ENCODE results near the gene SDSL. TPM values are rescaled to one million over a fixed set of nuclear protein-coding genes. Genes with fewer than 3 reads are reported as not detected.

Gene SDSL
- total RNA-seq, 1 experiment from 2014 or later, result 19.9 TPM

GRCh38 chr12:113470871-113471618, 48.9 kb downstream of the SDSL start:
- Mint-ChIP-seq H3K36me3 (ENCODE audit: insufficient read depth, unreplicated experiment) (no peaks in the 10 kb centered on the region), H3K27me3 (ENCODE audit: unreplicated experiment) (peaks cover 97% of the 10 kb centered on the region), H3K9me3 (ENCODE audit: low read depth, unreplicated experiment) (no peaks in the 10 kb centered on the region), H3K4me1 (ENCODE audit: low read depth, unreplicated experiment) (peaks cover 10% of the 10 kb centered on the region), H3K4me3 (ENCODE audit: low read depth, unreplicated experiment) (no peak overlapping the region), H3K27ac (ENCODE audit: unreplicated experiment) (no peak overlapping the region)
- no peak for DNase-seq
- TF ChIP-seq, protein P1, sequence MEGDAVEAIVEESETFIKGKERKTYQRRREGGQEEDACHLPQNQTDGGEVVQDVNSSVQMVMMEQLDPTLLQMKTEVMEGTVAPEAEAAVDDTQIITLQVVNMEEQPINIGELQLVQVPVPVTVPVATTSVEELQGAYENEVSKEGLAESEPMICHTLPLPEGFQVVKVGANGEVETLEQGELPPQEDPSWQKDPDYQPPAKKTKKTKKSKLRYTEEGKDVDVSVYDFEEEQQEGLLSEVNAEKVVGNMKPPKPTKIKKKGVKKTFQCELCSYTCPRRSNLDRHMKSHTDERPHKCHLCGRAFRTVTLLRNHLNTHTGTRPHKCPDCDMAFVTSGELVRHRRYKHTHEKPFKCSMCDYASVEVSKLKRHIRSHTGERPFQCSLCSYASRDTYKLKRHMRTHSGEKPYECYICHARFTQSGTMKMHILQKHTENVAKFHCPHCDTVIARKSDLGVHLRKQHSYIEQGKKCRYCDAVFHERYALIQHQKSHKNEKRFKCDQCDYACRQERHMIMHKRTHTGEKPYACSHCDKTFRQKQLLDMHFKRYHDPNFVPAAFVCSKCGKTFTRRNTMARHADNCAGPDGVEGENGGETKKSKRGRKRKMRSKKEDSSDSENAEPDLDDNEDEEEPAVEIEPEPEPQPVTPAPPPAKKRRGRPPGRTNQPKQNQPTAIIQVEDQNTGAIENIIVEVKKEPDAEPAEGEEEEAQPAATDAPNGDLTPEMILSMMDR (IDR thresholded peaks at IDR 0.05; ENCODE audit: unreplicated experiment), result no peak
- intact Hi-C loops (cut with micrococcal nuclease; ENCODE audit: unreplicated experiment), result no loop called here
- CTCF ChIA-PET, result no interaction called here
- BruUV-seq (replicated peaks), result no TSS peak

DNA sequence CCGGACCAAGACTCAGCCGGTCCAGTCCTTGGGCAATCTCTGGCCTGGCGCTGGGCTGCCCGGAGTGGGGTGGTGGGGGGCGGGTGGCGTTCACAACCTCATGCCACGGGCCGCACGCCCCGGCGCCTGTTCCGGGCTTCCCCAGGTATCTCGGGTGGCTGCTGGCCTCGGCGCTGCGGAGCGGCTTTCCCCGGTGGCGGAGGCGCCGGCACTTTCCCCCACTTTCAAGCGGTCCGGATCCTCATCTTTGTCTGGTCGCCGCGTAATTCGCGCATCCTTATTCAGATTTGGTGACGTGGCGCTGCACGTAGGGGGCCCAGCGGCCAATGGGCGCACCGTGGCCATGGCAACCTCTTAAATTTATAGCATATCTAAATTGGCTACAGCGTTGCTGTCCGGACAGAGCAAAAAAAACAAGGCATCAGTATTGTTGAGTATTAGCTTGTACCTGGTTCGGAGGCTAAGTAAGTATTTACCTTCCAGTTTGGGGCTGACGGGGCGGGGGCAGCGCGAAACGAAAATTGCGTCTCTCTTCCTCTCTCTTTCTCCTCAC, 49.5 kb downstream of the SDSL start, which contains the start of gene LHX5:
Gene LHX5, minus strand, starts transcription at position 253 of the 553 bp plus-strand sequence. CDS start 373 bp downstream, outside the sequence.
- no peak for DNase-seq
- Mint-ChIP-seq H3K4me3 (ENCODE audit: low read depth, unreplicated experiment) (no peak within 1 kb of the TSS), H3K9me3 (ENCODE audit: low read depth, unreplicated experiment) (no peaks in the 10 kb centered on the region), H3K4me1 (ENCODE audit: low read depth, unreplicated experiment) (peaks cover 3% of the 10 kb centered on the region), H3K27me3 (ENCODE audit: unreplicated experiment) (peaks cover 90% of the 10 kb centered on the region), H3K36me3 (ENCODE audit: insufficient read depth, unreplicated experiment) (no peaks in the 10 kb centered on the region), H3K27ac (ENCODE audit: unreplicated experiment) (no peak within 1 kb of the TSS)
- BruUV-seq (replicated peaks), result no TSS peak
- CTCF ChIA-PET, result no interaction called here
- TF ChIP-seq, protein P1 (IDR thresholded peaks at IDR 0.05; ENCODE audit: unreplicated experiment), result no peak
- intact Hi-C loops (cut with micrococcal nuclease; ENCODE audit: unreplicated experiment), result no loop called here

DNA sequence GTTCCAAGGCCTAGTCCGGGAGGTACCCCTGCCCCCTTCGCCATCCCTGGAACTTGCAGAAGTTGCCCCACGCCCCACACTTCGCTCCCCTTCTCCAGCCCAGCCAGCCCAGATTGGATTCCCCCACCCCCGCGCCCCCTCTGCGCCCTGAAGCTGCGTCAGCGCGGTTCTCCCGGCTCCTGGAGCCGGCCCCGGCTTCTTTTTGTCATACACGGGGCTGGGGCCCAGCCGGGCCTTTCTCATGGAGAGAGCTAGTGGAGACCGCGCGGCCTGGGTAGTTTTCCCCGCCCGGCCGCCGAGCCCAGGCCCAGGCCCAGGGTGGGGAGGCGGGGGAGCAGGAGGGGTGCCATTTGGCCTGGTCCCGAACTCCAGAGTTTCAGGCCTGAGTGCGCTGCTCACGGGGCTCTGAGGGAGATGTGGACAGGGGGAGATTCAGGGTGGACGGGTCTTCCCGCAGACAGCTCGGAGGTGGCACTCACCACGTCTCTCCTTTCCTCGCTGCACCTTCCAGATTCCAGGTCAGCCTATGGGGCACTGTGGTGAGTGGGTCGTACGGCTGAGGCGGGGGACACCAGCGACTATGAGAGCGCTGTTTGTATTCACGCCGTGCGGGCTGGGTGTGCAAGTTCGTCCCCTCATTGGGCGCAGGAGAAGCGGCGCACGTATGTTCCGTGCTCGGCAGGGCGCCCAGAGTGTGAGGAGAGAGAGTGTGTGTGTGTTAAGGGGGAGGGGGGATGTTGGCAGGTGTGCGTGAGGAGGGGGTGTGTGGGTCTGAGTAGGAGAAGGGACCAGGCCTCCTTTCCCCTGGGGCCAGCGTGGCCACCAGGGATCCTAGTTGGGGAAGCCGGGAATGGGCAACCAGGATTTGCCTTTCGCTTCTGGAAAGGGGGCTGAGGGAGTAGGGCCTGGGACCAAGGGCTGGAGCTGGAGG, 50.3 kb downstream of the SDSL start:
- no TSS peak for BruUV-seq (replicated peaks)
- H3K36me3 Mint-ChIP-seq (ENCODE audit: insufficient read depth, unreplicated experiment), result no peaks in the 10 kb centered on the region
- CTCF ChIA-PET, result no interaction called here
- H3K27ac Mint-ChIP-seq (ENCODE audit: unreplicated experiment), result no peak overlapping the region
- no peak overlapping the region for H3K4me3 Mint-ChIP-seq (ENCODE audit: low read depth, unreplicated experiment)
- intact Hi-C loops (cut with micrococcal nuclease; ENCODE audit: unreplicated experiment), result no loop called here
- TF ChIP-seq, protein P1 (IDR thresholded peaks at IDR 0.05; ENCODE audit: unreplicated experiment), result no peak
- no peak for DNase-seq
- no peaks in the 10 kb centered on the region for H3K4me1 Mint-ChIP-seq (ENCODE audit: low read depth, unreplicated experiment)
- H3K27me3 Mint-ChIP-seq (ENCODE audit: unreplicated experiment), result peaks cover 88% of the 10 kb centered on the region
- no peaks in the 10 kb centered on the region for H3K9me3 Mint-ChIP-seq (ENCODE audit: low read depth, unreplicated experiment)

DNA sequence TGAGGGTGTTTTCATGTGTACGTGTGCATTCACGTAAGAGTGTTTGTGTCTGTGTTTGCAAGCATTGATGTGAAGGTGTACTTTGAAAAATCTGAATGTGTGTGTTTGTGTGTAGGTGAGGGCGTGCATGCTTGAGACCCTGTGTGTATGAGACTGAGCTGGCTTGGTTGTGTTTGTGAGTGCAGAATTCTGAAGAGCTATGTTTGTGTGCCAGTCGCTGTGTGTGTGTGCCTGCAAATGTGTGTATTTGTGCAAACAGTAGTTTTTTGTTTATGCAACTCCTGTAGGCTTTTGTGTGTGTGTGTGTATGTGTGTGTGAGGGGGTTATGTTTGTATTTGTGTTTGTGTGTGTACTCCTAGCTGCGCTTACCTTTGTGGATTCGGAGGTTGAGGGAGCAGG, 51.2 kb downstream of the SDSL start:
- intact Hi-C loops (cut with micrococcal nuclease; ENCODE audit: unreplicated experiment), result no loop called here
- BruUV-seq (replicated peaks), result no TSS peak
- H3K4me3 Mint-ChIP-seq (ENCODE audit: low read depth, unreplicated experiment), result no peak overlapping the region
- no peak for DNase-seq
- H3K27me3 Mint-ChIP-seq (ENCODE audit: unreplicated experiment), result peaks cover 88% of the 10 kb centered on the region
- no peak overlapping the region for H3K27ac Mint-ChIP-seq (ENCODE audit: unreplicated experiment)
- H3K36me3 Mint-ChIP-seq (ENCODE audit: insufficient read depth, unreplicated experiment), result no peaks in the 10 kb centered on the region
- TF ChIP-seq, protein P1 (IDR thresholded peaks at IDR 0.05; ENCODE audit: unreplicated experiment), result no peak
- CTCF ChIA-PET, result interaction anchor here (1.0 kb wide), 1 partner anchor 12 kb away, joined by 3 read pairs; no protein-coding TSS in a partner anchor
- no peaks in the 10 kb centered on the region for H3K9me3 Mint-ChIP-seq (ENCODE audit: low read depth, unreplicated experiment)
- H3K4me1 Mint-ChIP-seq (ENCODE audit: low read depth, unreplicated experiment), result no peaks in the 10 kb centered on the region

Data from Calu3 (cell line).